ENCODE measurements around the gene AKAP6. TPM values are rescaled to one million over a fixed set of nuclear protein-coding genes. Genes with fewer than 3 reads are reported as not detected.

The AKAP6 gene
- total and polyA plus RNA-seq, 2 of the 8 experiments (the other 6 are each of a cell fraction or from before 2014, with no cell fraction given) = 0.09 to 0.89 TPM

- TF ChIP-seq CHD7 (IDR thresholded peaks at IDR 0.05; ENCODE audit: insufficient replicate concordance, low read length) = no peak
- TF ChIP-seq E2F6 (IDR thresholded peaks at IDR 0.05) = no peak
These were observed 316.5 kb downstream of the AKAP6 start (continued) for GRCh38 chr14:32645551-32645950.
